DND-41 (cell line): Measurements from ENCODE around the gene ARHGEF12.

Experiments used
- CTCF ChIP-seq: IDR thresholded peaks from 2 replicates; pipeline ENCODE4 v1.5.1; 2012; ENCODE audit warnings: borderline replicate concordance, low read length, moderate library complexity, mild to moderate bottlenecking; ENCODE audit not compliant: poor library complexity, severe bottlenecking; ENCODE audit errors: extremely low read depth
- EZH2 ChIP-seq: IDR thresholded peaks from 3 replicates; pipeline ENCODE4 v1.6.1; 2012; ENCODE audit warnings: borderline replicate concordance, low read depth, mild to moderate bottlenecking, moderate library complexity, low read length, inconsistent platforms; ENCODE audit not compliant: severe bottlenecking

DNA sequence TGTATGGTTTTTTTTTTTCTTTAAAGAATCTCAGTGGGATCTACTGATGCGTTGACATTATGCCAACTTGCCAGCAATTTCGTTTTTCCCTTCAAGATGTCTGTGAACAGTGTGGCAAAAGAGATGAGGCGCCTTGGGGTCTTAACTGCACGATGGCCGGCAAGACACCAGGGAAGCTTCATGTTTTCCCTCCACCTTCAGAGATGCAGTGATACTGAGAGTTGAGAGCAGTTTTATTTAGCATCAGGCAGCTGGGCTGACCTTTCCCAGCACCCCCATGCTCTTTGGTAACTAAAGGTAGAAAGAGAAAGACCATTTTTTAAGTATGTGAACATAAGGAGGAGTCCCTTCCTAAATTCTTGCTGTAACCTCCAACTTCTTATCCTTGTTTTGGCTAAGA, 163.6 kb downstream of the ARHGEF12 start:
- TF ChIP-seq CTCF (no peak), EZH2 (no peak)
